Activated CD8-positive, alpha-beta memory T cell treated with anti-CD3 and anti-CD28 coated beads for 4 hours (primary cell): Measurements from ENCODE around the gene STYX.
"Not testable (repeated sequence)": the region's sequence is repeated elsewhere in the genome, so short reads cannot be mapped to it uniquely, and the experiment has no call there.

Experiments
- DNase-seq, 2 donors: peaks; one replicate each; pipeline ENCODE4 v3.0.0-alpha.2; 2020; ENCODE audit warnings: low read depth in 2 of 2

The STYX gene

DNA sequence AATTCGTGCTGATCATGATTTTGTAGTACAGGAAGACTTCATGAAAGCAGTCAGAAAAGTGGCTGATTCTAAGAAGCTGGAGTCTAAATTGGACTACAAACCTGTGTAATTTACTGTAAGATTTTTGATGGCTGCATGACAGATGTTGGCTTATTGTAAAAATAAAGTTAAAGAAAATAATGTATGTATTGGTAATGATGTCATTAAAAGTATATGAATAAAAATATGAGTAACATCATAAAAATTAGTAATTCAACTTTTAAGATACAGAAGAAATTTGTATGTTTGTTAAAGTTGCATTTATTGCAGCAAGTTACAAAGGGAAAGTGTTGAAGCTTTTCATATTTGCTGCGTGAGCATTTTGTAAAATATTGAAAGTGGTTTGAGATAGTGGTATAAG lies 2.5 kb upstream of the STYX start:
- DNase-seq, result not testable (repeated sequence)

DNA sequence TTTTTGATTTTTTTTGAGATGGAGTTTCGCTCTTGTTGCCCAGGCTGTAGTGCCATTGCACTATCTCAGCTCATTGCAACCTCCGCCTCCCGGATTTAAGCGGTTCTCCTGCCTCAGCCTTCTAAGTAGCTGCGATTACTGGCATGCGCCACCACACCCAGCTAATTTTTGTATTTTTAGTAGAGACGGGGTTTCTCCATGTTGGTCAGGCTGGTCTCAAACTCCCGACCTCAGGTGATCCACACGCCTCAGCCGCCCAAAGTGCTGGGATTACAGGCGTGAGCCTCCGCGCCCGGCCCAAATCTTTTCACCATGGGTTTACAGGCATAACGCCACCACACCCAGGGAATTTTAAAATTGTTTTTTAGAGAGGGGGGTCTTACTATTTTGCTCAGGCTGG lies 931 bp upstream of the STYX start:
- DNase-seq, result not testable (repeated sequence)

DNA sequence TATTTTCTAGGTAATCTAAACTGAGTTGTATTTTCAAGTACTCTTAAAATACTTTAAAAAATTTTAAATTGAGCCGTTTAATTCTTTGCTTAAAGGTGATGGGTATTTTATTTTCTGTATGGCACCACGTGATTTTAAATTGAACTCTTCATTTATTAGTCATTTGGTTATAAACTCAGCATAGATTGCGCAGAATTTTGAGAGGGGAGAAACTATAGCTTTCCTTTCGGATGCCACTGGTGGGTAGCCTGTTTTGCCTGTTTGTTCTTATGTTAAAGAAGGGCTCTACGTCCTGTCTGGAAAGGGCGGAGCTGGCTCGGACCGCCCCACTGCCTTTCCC lies 411 bp upstream of the STYX start:
- DNase-seq, result no peak

DNA sequence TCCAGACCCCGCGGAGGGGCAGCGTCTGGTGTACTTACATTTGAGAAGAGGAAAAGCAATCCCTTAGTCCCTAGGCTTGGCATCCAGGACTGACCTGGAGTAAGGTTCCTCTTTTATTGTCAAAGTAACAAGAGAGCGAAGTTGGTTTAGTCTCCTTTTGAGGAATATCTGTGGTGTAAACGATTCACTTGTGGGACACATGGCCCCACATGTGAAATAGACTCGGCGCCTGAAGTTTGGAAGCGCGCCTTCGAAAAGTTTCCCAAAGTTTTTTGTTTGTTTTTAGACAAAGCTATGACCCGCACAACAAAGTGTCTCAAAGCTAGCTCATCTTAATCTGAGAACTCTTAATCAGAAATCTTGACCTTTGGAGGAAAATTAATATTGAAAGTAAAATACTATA lies 744 bp downstream of the STYX start:
- no peak for DNase-seq

DNA sequence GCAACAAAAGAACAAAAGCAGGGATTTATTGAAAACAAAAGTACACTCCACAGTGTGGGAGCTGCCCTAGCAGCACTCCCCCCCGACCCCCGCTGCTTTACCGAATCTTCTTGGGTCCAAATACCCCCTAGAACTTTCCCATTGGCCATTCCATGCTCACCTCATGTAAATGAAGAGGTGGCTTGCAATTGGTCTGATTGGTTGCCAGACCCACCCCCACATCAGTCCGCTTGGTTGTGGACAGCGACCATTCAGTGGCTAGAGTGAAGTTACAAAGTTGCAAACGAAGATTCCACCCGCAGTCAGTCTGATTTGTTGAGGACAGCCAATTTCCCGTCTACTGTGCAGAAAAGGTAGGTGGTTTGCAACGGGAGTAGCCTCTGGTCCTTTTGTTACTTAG lies 3.9 kb downstream of the STYX start:
- DNase-seq, result no peak

DNA sequence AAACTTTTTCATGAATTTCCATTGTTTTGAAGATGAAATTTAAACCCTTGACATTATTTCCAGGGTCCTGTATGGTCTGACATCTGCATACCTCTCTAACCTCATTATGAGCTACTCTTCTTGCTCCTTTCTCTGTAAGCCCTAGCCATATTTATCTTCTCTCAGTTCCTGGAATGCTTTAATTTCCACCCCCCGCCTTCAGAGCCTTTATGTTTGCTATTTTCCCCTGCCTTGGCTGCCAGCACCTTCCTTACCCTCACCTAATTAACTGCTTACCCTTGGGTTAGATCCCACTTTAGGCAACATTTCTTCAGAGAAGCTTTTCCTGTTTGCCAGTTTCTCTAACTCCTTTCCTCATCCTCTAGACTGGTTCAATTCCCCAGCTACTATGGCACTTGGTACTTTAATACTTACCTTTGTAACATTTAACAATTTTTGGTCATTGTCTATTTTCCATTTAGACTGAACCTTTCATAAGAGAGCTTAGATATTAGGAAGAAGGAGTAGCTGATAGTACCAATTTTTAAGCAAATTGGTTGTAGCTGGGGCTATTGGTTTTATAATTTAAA lies 6.0 kb downstream of the STYX start:
- no peak for DNase-seq

DNA sequence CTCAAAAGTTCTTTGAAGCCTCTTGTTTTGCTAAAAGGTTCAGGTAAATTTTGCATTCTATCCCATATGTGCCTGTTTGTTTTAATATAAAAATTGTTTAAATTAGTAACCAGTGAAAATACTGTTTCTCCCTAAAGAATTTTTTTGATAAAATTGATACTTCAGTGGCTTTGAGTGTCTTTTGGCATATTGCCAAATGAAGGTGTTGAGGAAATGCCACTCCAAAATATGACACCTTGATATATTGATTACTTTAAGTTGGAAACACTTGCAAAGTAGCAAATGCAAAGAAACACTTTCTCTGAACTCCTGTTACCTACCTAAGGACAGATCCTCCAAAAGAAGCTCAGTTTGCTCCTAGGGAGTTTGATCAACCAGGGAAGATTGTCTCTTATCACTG lies 8.4 kb downstream of the STYX start:
- no peak for DNase-seq

DNA sequence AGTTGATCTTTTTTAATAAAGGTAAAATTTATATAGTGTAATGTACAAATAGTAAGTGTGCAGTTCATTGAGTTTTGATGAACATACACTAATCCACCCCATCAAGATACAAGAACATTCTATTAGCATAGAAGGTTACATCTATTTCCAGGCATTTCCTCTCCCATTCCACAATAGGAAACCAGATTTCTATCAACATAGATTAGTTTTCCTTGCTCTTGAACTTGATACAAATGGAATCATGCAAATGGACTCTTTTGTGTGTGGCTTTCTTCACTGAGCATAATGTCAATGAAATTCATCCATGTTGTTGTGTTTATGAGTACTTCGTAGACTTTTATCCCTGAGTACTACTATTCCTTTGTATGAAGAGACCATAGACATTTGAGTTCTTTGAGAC lies 10.8 kb downstream of the STYX start:
- no peak for DNase-seq

DNA sequence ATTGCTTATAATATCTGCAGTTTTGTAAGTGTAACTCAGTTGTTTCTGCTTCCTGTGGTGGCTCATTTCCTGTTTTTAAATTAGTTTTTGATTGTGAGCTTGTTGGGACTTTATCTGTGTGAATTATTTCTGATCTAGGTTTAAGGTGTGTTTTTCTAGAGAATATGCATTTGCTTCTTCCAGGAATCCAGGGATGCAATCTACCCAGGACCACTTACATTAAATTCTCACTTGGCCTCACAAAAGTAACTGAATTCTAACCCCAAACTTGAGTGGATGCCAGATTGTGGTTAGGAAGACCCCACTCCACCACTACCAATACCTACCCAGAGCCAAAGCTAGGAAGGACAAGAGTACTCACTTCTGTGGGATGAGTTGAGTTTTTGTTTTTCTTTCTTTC lies 11.9 kb downstream of the STYX start:
- no peak for DNase-seq

DNA sequence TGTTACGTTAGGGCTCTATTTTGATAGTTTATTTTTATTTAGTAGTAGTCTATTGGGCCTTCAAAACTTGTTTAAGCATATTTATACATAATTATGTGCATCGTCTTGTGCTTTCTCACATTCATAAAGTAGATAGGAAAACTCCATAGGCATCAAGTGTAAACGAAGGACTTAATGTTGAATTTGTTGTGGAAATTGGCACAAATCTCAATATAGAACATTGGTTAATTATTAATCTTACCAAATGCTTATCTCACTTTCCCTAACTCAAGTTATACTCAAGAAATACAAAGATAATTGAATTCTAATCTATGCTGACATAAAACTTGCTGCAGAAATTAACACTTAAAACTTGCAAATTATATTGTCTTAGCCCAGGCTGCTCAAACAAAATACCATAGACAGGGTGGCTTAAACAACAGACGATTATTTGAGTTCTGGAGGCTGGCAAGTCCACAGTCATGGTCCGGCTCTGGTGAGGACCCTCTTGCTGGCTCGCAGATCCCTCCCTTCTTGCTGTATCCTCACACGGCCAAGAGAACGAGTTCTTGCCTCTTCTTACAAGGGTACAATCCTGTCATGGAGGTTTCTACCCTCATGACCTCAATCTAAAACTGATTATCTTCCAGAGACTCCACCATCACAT lies 18.8 kb downstream of the STYX start:
- no peak for DNase-seq

DNA sequence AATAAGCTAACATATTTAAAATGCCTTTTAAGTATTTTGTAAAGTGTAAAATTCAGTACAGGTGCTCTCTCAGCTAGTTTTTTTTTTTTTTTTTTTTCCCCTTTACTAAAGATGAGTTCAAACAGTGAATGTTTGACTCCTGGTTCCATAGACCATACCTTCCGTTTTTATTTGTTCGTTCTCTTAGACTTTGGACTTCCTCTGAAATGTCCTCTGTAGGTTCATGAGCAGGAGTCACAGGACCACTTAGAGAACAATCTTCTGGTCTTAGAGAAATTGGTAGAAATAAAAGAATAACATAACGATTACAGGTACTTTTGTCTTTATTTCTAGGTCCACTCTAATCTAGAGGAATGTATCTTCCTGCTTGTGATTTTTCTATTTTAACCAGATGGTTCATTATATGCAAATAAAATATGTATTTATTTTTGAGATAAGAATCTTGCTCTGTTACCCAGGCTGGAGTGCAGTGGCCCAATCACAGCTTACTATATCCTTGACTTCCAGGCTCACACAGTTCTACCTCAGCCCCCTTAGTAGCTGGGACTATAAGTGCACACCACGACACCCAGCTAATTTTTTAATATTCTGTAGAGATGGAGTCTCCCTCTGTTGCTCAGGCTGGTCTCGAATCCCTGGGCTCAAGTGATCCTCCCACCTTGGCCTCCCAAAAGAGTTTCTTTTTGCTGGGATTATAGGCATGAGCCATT lies 25.8 kb downstream of the STYX start:
- no peak for DNase-seq

DNA sequence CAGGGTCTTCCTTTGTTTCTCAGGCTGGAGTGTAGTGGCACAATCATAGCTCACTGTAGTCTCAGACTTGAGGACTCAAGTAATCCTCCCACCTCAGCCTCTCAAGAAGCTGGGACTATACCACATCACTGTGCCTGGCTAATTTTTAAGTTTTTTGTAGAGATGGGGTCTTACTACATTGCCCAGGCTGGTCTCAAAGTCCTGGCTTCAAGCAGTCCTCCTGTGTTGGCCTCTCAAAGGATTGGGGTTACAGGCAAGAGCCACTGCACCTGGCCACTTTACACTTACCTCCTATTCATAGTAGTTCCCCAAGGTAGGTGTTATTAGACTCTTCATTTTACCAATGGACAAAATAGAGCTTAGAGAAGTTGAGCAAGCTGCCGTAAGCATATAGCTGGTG lies 29.2 kb downstream of the STYX start:
- DNase-seq, result no peak

DNA sequence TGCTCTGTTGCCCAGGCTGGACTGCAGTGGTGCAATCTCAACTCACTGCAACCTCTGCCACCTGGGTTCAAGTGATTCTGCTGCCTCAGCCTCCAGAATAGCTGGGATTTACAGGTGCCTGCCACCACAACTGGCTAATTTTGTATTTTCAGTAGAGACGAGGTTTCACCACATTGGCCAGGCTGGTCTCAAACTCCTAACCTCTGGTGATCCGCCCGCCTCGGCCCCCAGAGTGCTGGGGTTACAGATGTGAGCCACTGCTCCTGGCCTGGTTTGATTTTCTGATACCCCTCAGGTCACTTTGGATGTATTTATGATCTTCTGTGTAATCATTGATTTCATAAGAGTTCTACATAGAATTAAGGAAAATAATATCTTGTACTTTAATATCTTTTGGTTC lies 33.0 kb downstream of the STYX start:
- not testable (repeated sequence) for DNase-seq

DNA sequence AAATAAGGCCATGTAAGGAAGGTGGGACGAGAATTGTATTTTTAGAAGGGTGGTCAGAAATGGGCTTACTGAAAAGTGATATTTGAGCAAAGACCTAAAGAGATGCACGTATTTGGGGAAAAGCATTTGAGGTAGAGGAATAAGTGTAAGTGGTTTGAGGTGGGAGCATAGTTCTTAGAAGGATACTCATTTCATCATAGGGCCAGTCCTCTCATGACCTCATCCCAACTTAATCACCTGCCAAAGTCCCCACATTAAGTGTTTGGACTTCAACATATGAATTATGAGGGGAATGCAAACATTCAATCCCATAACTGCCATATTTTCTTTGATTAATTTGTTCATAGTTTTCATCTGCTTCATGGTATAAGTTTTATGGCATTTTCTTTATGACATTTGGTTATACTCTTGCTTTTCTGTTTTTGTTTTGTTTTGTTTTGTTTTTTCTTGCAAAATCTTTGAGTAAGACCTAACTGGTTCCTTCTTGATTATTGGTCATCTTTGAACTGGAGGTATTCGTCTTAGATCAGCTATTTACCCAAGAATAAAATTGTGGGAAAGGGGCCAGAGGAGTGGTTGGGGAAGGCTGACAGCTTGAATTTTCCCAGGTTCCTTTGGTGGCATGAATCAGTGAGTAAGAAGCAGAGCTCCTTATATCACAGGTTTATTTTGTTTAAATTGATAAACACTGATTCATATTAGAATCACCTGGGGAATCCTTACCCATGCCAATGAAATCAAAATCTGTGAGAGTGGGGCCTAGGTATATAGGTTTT lies 37.3 kb downstream of the STYX start:
- no peak for DNase-seq

DNA sequence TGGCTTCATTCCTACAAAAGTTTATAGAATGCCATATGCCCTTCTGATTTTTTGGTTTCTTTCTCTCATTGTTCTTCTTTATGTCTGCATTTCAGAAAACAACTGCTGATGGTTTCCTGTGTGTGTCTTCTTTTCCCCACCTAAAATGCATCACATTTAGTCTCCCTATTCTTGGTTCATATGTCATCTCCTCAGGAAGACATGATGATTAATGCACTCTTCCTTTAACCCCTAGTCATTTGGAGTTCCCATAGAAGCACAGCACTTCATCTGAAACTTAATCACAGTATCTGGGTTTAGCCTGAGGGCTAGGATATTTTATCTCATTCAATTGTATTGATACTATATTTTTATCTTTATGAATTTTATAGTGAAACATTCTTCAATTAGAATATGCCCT lies 39.9 kb downstream of the STYX start:
- DNase-seq, result no peak

DNA sequence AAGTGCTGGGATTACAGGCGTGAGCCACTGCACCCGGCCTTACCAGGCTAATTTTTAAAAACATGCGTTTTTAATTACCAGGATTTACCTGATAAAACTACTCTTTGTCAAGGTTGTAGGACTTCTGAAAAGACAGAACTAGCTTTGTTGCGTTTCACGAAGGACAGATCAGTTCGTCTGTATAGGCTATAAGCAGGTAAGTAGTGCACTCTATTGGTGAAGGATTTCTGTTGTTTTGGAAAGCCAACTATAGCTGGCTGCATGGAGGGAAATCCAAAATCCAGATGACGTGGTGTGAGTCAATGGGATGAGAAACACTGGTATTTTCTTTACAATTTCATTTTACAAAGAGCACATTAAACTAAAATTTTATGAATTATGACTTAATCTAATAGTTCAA lies 46.9 kb downstream of the STYX start:
- DNase-seq, result no peak

DNA sequence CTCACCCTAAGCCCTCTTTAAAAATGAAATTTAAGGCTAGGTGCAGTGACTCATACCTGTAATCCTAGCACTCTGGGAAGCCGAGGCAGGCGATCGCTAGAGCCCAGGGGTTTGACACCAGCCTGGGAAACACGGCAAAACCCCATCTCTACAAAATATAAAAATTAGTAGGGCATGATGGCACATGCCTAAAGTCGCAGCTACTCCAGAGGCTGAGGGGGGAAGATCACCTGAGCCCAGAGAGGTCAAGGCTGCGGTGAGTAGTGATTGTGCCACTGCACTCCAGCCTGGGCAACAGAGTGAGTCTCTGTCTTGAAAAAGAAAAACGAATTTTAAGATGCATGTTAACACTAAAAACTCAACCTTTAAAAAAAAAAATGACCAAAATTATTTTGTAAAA lies 48.7 kb downstream of the STYX start:
- no peak for DNase-seq

DNA sequence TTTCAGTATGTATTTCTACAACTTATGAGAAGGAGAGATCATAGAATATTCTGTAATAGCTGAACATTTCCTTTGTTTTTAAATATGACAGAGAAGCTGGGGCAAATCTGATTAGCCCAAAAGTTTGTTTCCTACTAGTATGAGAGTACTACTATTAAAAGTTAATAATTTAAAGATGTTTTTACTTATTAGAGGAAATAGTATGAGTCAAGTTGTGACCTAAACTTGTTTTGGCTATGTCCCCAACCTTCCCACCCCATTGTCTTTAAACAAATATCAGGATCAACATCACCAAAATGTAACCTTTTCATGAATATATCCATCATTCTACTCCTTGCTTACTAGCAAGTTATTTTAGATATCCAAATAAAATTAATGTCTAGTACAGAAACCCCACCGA lies 50.9 kb downstream of the STYX start:
- DNase-seq, result no peak

DNA sequence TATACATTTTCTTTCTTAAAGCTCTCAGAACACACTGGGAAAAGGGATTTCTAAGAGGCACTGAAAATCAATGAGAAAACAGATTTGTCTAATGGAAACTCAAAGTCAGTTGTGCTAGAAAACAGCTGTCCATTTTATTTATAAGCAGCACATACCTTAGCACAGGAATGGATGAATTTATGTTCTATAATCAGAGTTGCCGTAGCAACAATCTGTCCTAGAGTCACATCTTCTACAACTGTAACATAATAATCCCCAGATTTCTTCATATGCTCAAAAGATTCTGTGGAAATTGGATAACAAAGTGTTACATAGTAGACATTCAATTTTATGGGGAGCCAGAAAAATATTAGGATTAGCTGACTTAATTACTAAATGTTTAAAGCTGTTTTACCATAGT lies 51.7 kb downstream of the STYX start:
- no peak for DNase-seq

DNA sequence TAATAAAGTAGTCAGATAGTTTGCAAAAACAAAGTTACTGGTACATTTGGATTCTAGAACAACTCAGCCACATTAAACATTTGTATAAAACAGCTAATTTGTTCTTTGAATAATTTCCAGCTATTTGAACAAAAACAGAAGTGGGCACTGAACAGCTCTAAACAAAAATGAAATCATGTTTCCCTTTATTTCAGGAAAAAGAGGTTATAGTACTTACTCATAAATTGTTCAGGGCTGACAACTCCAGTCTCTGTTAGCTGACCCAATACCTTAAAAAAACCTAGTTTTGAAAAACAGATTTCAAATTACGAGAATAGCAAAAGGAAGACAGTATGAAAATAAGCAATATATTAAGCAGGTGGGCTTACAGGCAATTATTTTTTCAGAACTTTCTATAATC lies 53.2 kb downstream of the STYX start:
- no peak for DNase-seq

DNA sequence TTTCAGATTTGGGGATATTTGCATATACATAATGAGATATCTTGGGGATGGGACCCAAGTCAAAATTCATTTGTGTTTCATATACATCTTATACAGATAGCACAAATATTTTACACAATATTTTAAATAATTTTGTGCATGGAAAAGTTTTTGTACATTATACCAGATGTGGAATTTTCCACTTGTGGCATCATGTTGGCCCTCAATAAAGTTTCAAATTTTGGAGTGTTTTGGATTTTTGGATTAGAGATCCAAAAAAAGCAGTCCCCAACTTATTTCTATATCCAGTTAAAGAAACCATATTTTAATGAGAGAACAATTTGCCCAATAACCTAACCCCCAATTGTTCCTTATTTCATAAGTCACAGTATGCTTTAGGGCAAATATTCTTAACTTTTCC lies 56.9 kb downstream of the STYX start:
- DNase-seq, result no peak

DNA sequence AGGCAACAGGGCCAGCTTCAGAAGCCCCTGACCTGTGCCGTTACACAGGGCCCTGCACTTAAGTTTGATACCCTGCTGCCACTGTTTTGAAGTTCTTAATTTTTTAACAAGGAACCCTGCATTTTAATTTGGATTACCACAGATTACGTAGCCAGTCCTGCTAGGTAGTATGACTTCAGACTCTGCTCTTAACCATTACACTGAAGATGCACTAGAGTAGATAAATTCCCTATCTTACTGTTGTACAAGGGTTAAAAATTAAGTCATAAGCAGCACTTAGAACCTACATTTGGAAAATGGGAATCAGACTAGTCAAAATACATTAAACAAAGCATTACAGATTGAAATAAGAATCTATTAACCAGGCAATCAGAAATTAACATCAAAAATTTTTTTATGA lies 59.2 kb downstream of the STYX start:
- DNase-seq, result no peak
